GM19035 (cell line): ENCODE results near the gene PSMB9.

ENCODE experiments used
- ATAC-seq: cut with Tn5 transposase; IDR thresholded peaks from one replicate; pipeline ENCODE4 v1.9.1; 2021; ENCODE audit not compliant: unreplicated experiment

PSMB9 gene

DNA sequence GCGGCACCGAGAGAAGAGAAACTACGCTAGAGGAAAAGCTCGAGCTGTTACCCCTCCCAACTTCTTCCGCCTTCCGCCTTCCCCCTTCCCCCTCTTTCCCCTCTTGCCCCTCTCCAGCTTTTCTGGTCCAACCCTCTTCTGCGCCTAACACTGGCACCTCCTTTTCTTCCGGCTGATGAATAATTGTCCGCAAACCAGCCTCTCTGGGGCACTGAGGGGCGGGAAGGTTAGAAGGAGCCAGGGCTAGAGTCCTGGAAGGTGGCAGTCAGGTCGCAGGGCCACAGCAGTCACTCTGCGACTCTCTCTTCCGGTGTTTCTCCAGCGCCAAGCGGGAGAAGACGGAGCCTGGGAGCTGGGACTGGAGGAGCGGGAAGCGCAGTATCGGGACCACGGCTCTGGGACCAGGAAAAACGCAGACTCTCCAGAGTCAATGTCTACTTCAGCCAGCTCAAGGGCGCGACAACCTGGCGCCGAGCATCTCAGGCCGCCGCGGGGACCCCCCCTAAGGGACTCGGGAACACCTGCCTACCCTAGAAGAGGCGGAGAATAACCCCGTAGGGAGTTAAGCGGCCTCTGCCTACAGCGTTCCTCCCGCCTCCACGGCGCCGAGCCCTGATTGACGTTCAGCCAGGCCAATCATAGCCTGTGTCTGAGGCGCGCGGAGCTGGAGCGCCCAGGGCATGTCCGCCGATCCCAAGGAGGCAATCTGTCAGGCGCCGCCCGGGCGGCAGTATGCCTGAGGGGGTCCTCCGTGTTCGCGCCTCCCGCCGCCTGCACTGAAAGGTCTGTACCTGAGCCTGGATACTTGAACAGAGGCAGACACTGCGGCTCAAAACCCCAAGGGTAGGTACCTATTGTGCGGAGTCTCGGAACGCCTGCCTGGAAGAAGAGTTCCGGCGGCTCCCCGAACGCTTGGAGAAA lies 40.4 kb downstream of the PSMB9 start:
- ATAC-seq = peak; percentile 94

DNA sequence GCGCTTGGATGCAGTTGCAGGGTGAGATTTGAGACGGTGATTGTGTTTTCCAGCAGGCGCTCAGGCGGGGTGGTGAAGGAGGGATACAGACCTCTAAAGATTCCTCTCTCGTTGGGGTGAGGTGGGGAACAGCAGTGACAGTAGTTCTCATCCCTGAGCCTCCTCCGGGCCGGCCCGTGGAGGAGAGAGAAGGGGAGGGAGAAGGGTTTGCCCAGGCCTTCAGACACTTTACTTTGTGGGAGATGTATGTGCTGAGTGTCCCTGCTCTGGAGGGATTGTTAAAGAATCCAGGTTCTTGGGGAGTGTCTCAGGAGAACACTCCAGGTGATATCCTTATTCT lies 41.0 kb downstream of the PSMB9 start:
- no peak for ATAC-seq

DNA sequence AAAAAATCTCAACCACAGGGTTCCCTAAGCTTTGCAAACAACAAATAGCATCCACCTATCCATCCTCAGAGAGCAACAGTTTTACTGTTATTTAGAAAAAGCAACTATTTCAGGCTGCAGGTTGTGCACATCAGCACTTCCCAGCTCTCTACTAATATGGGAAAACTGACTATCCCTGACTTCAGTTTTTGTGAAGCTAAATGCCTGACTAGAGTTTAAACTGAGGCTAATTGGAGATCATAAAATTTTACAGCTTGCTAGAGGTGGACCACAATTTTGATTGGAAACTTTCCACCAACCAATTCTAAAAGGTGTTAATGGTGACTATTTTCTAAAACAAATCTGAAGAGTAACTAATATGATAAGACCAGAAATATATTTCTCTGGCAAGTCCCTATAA lies 50.0 kb downstream of the PSMB9 start:
- no peak for ATAC-seq

DNA sequence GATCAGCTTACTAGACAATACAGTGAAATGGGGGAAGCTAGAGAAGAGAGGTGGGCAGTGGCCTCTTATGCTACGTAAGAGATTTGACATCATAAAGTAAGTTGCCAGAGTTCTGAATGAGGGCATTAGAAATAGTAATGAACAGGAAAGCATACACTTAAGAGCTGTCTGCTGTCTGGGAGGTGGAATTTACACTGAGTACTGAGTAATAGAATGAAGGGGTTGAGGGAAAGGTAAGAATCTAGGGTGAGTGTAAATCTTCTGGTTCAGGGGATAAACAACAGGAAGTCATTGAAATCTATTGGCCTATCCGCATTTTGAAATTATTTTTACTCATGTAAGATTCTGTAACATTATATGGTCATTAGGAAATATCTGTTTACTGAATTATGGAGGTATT lies 51.1 kb downstream of the PSMB9 start:
- no peak for ATAC-seq

DNA sequence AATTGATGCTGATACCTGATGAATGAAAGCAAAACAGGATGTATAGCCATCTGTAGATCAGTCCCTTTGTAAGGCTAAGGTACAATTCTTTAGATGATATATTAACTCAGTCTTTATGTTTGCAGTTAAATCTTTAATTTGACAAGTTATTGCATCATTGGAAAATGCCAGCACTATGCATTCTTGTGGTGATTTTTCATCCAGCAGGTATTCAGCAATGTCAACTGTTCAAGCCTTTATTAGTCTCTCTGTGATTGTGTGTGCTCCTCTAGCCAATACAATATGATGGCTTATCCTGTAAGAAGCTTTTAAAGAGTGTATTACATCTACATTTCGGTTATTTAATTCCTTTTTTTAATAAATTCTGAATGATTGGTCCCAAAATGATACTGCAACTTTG lies 52.5 kb downstream of the PSMB9 start:
- ATAC-seq = no peak

DNA sequence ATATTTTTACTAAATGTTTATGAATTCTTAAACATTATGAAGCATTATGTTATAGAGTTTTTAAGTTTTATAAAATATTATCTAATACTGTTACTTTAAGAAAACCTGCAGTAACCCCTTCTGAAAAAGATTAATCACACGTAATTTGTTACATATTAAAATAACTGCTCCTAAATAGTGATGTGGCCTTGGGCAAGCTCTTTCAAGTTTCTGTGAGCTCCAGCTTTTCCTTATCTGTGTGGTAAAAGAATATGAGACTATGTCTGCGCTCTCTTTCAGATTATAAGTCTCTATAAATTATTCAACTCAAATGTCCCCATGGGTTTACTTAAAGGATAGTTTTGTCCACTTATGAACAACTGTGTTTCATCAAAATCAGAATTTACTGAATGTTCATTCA lies 54.9 kb downstream of the PSMB9 start:
- ATAC-seq = no peak
